Measurements from ENCODE around the gene PARD6G.
"Not testable (repeated sequence)": the region's sequence is repeated elsewhere in the genome, so short reads cannot be mapped to it uniquely, and the experiment has no call there.

Gene PARD6G

DNA sequence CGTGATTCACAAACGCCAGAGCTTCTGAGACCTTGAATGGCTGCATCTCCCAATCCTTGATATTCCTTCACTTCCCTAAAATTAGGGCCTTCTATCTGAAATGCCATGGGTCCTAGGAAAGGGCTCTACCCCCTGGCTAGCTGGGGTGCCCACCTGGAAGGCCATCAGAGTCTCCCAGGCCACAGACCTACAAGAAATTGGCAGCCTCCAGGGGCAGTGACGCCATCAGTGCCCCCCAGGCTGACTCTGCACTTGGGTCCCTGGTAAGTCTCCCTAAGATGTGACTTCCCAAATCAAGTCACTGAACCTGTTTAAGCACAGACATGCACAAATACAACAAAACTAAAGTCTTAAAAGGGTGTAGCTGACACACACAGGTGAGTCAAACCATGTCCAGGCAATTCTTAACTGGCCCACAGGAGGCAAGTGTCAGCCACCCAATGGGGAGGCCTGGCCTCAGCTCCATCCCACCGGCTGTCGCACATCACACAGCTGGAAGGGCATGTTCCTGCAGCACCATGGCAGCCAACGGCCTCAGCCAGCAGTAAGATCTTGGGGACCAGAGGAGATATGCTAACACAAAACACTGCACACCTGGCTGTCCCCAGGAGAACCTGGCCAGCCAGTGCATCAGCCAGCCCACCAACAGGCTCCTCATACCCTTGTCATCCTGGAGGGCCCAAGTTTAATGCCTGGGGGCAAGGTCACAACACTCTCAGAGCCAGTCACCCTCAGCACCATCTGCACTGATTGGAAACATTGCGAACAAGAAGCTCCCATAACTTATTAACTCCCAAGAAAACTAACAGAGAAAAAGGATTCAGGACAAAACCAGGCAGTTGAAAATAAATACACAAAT, 5.2 kb downstream of the PARD6G start:
- no peak for DNase-seq (ENCODE audit: low spot score)

DNA sequence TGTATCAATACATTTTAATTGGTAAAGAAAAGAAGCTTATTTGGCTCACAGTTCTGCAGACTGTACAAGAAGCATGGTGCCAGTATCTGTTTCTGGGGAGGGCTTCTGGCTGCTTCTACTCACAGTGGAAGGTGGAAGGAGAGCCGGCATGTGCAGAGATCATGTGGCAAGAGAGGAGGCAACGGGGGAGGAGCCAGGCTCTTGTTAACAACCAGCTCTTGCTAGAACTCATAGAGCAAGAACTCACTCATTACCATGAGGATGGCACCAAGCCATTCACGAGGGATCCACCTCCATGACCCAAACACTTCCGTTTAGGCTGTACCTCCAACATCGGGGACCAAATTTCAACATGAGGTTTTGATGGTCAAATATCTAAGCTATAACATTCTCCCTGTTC, 7.5 kb downstream of the PARD6G start:
- DNase-seq (ENCODE audit: low spot score) = no peak

DNA sequence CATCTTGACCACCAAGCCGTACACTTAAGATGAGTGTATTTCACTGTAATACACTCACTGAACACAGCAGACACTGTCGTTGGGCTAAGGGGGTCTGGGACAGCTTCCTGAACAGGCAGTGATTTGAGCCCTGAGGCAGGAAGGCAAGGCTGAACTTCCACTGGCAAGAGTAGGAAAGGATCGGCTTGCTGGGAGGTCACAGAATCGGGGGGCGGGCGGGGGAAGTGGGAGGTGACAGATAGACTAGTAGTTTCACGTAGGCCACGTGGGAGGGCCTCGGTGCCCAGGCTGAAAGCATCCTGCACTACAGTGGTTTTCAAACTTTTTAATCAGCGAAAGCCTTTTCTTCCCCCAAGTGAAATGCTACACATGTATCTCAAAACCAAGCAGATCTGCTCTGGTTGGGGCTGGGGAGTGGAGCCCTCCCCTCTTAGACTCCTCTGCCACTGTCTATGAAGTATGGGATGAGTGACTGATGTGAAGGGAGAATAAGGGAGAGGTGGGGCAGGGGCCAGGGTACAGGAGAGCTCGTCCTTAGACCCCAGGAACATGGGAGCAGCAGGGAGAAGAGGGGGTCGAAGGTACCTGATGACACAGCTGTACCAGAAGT, 8.6 kb downstream of the PARD6G start:
- DNase-seq (ENCODE audit: low spot score) = no peak

DNA sequence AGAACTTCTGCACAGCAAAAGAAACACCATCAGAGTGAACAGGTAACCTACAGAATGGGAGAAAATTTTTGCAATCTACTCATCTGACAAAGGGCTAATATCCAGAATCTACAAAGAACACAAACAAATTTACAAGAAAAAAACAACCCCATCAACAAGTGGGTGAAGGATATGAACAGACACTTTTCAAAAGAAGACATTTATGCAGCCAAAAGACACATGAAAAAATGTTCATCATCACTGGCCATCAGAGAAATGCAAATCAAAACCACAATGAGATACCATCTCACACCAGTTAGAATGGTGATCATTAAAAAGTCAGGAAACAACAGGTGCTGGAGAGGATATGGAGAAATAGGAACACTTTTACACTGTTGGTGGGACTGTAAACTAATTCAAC, 9.8 kb downstream of the PARD6G start:
- not testable (repeated sequence) for DNase-seq (ENCODE audit: low spot score)

DNA sequence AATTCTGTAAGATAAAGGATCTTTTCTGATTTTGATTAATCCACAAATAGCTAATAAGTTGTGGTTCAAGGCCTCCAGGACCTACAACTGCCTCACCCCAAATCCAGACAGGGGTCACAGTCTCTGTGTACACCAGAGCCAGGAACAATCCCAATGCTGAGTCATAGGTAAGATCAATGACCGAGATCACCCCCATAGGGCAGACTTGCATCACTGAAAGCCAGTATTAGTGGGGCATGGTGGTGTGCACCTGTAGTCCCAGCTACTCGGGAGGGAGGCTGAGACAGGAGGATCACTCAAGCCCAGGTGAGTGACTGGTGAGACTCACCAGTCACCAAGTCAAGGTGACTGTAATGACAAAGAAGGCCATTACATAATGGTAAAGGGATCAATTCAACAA, 12.9 kb downstream of the PARD6G start:
- DNase-seq (ENCODE audit: low spot score) = no peak

DNA sequence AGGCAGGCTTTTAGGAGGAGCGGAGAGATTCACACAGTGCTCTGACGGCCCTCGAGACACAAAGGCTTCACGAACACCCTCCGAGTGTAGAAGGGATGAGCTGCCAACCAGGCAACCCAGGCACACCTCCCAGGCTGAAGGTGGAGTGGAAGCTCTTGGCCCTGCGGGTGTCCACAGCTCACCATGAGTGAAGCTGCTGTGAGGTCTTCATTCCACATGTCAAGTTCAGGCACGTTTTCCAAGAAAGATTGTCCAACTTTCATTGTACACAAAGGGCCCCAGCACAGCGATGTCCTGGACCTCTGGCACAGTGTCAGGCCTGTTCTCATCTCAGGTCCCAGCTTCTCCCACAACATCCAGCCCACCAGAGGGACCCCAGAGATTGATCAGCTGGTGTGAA, 13.4 kb downstream of the PARD6G start:
- no peak for DNase-seq (ENCODE audit: low spot score)

DNA sequence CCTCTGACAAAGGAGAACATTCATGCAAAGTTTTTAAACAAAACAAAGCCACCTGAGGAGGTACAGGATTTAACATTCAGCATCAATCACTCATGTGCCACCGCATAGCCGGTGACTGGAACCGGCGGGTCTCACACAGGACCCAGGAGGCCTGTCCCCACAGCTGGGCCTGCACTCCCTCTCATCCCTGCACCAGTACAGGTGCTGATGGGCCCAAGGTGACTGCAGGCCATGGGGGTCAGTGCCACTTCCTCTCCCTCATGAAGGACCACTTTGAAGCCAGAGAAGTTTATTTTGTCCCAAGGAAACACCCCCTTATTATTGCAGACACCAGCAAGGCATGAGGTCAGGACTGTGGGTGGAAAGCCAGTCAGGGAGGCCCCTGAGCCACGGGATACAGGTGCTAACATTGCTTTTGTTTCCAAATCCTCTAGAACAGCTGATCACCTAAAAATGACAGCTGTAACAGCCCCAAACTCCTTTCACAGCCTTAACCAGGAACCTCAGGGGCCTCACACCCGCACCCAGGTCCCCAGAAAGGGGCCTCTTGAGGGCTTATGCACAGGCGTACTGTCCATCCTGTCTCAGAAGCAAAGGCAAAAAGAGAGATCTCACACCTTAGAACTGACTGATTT, 14.0 kb downstream of the PARD6G start:
- no peak for DNase-seq (ENCODE audit: low spot score)

DNA sequence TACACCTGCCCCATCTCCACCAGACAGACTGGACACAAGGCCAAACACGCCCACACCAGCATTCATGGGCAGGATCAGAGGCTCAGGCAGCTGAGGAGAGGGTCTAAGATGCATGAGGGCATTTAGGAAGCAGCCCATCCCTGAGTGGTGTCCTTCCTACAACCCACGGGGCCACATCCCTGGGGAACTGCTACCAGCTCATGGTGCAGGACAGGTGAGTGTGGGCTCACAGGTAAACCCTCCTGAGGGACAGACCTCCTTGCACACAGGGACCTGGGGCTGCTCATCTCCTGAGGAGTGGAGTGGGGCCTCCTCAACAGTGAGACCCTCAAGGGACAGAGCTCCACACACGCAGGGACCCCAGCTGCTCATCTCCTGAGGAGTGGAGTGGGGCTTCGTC, 14.6 kb downstream of the PARD6G start:
- DNase-seq (ENCODE audit: low spot score) = no peak

DNA sequence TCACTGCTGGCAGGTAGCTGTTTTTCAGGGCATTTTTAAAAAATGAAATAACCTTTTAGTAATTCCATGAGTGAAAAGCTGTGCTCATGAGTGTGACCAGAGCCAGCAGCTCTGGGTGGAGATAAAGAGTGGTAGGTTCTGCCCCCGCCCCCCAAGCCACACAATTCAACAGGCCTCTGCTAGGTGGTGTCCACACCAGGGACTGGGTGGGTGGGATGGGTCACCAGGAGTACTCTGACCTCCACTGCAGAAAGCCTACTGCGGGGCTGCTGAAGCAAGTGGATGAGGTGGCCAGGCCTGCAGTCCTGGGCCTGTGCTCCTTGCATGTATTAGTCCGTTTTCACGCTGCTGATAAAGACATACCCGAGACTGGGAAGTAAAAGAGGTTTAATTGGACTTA, 15.3 kb downstream of the PARD6G start:
- DNase-seq (ENCODE audit: low spot score) = no peak

DNA sequence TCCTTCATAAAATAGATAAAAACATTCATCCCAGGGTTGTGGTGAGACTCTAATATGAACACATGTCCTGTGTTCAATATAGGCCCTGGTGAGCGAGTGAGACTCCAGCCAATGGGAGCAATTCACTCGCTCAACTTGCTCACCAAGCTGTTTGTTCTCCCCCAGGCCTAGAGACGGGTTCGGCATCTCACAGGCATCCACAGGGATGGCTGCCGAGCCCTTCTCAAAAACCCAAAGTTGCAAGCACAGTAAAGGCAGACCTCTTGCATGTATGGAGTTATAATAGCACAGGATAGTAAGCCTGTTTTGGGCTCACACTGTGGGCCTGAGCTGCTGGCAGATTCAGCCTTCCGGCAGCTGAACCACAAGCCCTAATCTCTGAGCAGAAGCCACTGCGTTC, 15.7 kb downstream of the PARD6G start:
- DNase-seq (ENCODE audit: low spot score) = no peak

DNA sequence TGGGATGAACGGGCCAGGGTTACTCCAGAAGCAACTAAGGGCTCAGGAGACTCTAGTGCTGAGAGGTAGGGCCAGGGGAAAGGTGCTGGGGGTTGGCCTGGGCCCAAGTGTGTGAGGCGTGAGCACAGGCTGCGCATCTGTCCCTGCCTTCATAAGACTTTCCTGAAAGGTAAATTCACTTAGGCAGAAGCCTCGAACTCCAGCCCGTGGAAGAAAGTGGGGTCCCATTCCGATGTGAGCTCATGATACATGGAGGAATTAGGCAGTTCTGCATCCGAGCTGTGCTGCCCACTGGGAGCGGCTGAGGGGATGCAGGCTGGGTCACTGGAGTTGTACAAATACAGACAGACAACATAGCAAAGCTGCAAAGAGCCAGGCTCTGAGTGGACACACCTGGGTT, 16.2 kb downstream of the PARD6G start:
- DNase-seq (ENCODE audit: low spot score) = no peak

DNA sequence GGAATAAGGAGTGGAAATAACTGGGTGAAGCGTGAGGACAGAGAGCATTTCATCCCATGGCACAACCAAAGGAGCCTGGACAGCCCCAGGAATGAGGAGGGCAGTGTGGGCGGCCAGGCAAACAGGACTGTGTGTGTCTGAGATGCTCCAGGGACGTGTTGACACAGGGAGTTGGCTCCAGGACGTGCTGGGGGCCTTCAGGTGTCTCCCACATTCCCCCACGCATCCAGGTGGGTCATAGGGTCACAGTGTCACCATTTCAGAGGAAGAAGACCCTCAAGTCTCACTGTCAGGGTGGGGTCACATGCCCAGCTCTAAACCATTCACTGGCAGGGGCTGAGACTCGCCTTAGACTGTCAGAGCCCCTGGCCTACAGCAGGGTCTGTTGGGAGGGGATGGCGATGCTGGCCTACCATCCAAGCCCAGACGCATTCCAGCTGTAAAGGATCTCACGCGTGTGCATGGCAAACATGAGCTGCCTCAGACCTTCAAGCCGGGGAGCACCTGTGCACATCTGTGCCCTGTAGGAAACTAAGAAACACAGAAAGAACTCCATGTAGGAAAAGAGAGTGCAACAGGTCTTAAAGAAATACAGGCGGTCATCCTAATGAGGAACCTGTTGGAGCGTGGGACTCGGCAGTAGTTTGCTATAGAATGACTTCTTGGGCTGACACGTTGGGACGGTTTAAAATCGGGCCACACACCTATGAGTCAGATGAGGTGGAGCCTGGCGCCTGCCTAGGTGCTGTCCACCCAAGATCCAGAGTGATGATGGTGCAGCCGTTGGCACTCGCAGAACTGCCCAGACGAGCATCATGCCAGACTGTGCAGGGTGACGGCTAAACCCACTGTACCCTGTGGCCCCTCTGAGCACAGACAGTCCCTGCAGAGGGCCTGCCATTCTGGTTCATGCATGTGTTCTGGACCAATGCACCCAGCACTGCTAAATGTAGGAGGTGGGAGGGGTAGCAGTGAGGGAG, 17.3 kb downstream of the PARD6G start:
- DNase-seq (ENCODE audit: low spot score) = no peak

DNA sequence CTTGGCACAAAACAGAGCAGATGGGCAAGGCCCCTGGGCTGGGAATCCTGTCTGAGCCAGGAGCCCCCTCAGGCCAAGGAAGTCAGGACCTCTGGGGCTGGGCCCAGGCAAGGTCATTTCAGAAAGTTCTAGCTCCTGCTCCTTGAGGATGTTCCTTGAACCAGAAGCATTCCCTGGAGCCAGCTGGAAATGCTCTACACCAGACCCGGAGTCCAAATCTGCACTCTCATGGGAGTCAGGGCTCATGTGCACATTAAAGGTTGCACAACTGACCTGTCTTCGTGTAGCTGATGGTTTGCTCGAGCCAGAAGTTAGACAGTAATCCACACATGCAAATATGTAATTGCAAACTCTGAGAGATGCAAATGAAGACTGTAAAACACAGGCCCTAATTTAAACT, 18.0 kb downstream of the PARD6G start:
- DNase-seq (ENCODE audit: low spot score) = no peak

DNA sequence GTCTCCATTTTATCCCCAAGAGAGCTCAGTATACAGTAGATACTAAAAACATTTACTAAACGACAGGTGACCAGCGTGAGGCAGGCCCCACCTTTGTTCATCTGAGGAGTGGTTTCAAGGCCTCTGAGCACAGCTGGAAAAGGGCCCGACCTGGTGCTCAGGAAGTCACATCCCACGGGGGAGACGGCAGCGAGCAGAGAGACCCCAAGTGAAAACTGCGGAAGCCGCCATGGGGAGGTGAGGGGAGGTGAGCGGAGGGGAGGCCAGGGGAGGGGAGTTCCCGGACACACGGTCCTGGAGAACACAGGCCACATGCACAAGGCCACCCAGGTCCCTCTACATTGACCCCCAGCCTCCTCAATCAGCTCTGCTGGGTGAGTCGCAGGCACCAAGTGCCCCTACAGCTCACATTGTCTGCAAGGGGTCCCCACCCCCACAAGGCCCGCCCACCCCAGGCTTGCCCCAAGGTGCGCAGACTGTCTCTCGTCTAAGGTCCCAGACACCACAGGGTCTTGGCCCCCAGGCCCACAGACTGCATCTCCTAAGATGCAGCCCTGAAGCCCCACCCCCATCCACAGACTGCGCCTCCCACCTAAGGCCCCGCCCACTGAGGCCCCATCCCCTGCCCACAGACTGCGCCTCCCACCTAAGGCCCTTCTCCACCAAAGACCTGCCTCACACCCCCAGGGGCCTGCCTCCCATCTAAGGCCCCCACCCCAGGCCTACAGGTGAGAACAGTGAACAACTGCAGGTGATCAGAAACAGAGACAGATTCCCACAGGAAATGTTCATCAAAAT, 19.1 kb downstream of the PARD6G start:
- DNase-seq (ENCODE audit: low spot score) = no peak

DNA sequence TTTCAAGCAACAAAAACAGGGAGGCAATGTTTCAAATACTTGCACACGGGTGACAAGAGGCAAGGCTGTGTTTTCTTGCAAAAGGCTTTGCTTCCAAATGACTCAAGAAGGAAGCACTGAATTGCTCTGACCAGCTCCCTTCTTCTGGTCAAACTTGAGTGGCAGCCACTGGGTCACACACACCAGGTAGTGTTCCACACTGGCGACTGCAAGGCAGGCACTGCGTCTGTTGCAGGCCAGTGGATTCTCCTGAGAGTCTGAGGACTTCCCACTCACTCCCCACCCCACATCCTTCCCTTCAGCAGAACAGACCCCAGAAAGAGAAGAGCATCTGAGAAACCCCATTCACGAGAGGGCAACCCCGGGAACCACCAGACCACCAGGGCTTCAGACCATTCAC, 19.8 kb downstream of the PARD6G start:
- no peak for DNase-seq (ENCODE audit: low spot score)

DNA sequence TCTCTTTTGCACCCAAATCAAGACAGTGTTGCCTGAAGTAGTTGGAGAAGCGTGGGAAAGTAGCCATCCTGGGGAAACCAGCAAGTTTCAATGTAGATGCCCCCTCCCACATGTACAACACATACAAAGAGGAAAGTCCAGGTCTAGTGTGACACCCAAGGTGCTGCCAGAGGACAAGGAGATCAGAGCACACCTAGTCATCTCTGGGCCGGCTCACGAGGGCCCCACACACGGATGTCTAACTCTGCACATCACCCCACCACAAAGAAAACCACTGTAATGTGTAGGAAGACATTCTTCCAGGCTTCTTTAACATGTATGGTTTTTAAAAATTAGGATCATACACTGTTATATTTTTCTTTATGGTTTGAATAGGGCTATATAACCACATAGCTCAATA, 21.6 kb downstream of the PARD6G start:
- DNase-seq (ENCODE audit: low spot score) = no peak

DNA sequence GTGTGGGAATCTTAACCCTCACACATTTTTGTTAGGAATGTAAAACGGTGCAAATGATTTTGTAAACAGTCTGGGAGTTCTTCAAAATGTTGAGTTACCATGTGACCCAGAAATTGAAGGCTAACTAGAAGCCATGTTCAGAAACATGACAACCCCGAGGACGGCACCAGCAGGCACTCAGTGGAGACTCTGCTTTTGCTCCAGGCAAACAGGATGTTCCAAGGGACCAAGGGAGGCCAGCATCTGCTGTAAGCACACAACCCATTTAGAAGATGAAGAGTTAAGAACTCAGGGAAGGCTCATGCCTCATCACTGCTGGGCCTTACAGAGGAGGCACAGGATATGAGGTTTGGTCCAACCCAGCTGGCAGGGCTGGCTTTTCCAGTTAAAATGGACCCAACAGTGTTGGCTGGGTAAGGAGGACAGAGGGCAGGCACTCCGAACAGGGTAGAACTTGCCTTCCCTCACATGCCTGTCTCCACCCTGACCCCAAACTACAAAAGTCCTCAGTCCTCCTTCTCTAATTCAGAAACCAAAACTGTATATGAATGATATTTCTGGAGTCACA, 23.6 kb downstream of the PARD6G start:
- no peak for DNase-seq (ENCODE audit: low spot score)

DNA sequence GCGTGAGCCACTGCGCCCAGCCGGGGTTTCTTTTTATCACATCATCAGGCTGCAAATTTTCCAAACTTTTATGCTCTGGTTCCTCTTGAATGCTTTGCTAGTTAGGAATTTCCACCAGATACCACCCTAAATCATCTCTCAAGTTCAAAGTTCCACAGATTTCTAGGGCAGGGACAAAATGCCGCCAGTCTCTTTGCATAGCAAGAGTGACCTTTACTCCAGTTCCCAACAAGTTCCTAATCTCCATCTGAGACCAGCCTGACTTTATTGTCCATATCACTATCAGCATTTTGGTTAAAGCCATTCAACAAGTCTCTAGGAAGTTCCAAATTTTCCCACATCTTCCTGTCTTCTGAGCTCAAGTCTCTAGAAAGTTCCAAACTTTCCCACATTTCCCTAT, 27.8 kb downstream of the PARD6G start:
- DNase-seq (ENCODE audit: low spot score) = not testable (repeated sequence)

DNA sequence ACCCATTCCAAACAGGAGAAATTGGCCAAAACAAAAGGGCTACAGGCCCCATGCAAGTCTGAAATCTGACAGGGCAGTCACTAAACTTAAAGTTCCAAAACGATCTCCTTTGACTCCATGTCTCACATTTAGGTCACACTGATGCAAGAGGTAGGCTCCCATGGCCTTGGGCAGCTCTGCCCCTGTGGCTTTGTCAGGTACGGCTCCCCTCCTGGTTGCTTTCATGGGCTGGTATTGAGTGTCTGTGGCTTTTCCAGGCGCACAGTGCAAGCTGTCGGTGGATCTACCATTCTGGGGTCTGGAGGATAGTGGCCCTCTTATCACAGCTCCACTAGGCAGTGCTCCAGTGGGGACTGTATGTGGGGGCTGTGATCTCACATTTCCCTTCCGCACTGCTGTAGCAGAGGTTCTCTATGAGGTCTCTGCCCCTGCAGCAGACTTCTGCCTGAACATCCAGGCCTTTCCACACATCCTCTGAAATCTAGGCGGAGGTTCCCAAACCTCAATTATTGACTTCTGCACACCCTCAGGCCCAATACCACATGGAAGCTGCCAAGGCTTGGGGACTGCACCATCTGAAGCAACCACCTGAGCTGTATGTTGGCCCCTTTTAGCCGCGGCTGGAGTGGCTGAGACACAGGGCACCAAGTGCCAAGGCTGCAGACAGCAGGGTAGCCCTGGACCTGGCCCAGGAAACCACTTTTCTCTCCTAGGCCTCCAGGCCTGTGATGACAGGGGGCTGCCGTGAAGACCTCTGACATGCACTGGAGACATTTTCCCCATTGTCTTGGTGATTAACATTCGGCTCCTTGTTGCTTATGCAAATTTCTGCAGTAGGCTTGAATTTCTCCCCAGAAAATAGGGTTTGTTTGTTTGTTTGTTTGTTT, 28.7 kb downstream of the PARD6G start:
- DNase-seq (ENCODE audit: low spot score) = no peak

DNA sequence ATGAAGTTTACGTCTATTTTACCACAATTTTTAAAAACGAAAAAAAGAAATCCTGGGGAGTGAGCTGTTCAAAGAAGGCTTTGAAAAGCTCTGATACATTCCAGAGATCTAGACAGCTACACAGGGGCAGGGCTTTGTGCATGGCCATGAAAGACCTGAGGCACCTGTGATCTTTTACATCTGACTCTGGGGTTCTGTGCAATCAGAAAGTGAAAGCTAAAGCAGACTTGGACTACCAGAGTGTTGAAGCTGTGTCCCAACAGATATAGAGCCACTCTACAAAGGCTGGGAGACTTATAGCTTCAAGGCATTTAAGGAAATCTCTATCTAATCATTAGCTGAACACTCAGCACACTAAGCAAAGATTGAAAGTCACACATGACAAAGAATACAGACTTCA, 34.1 kb downstream of the PARD6G start:
- no peak for DNase-seq (ENCODE audit: low spot score)

Measured in LoVo (cell line).